GM12878 (cell line): Measurements from ENCODE around the gene PTPRJ. TPM values are rescaled to one million over a fixed set of nuclear protein-coding genes. Genes with fewer than 3 reads are reported as not detected.

Experiments
- ATAC-seq: fragments of 200-7000 bp; cut with Tn5 transposase; 3 replicates; pipeline ENCODE4 v1.9.1; 2020; ENCODE audit warnings: mild to moderate bottlenecking, moderate library complexity
- BruUV-seq: library from RNA; stranded (reverse); fragments of 400-500 nt; replicated peaks from 2 replicates; lab custom pipeline; 2021; lab: Mats Ljungman, UMichigan
- CTCF ChIA-PET: fragments of 300-600 bp; sonication (Branson Sonifier 250); formaldehyde crosslinking; extraction: SDS; loops from one replicate; lab custom pipeline; 2021; ENCODE audit warnings: inconsistent platforms; lab: Yijun Ruan, JAX
- POLR2A ChIA-PET: fragments of 350-600 bp; formaldehyde crosslinking; extraction: SDS; loops from one replicate; lab custom pipeline; 2021; ENCODE audit warnings: inconsistent platforms; lab: Charles Lee
- RAD21 ChIA-PET: fragments of 300-600 bp; sonication (Branson Sonifier 250); formaldehyde crosslinking; loops from one replicate; lab custom pipeline; 2023; ENCODE audit warnings: antibody characterized with exemption; ENCODE audit not compliant: unreplicated experiment; lab: Charles Lee
- SMC1A ChIA-PET: fragments of 300-600 bp; sonication (Branson Sonifier 250); formaldehyde crosslinking; loops from one replicate; lab custom pipeline; 2023; ENCODE audit not compliant: unreplicated experiment, uncharacterized antibody; lab: Charles Lee
- DNase-seq: peaks from one replicate; pipeline ENCODE4 v3.0.0-alpha.2; 2011; ENCODE audit warnings: low read depth, low spot score
- FAIRE-seq: peaks from 3 replicates; lab custom pipeline; 2011; peaks lifted over from hg19 to GRCh38; lab: Jason Lieb, UNC
- H2AFZ ChIP-seq: 2 replicates; pipeline ENCODE4 v1.6.0; 2011; ENCODE audit warnings: low read depth, low read length, control low read depth; ENCODE audit not compliant: control insufficient read depth
- H3K27ac ChIP-seq: 2 replicates; pipeline ENCODE4 v1.5.1; 2011; ENCODE audit warnings: control low read depth; ENCODE audit not compliant: control insufficient read depth, insufficient read depth
- H3K27me3 ChIP-seq, 2 experiments: replicated peaks in 1 of 2; 2 replicates each; pipeline versions ENCODE4 v1.6.0 to v1.6.1; 2011; ENCODE audit warnings: low read length in 1 of 2; ENCODE audit not compliant: control insufficient read depth in 2 of 2, insufficient read depth in 2 of 2
- H3K36me3 ChIP-seq, 2 experiments: 2 replicates each; pipeline ENCODE4 v1.5.1; 2011; ENCODE audit warnings: low read length in 1 of 2; ENCODE audit not compliant: control insufficient read depth in 2 of 2, insufficient read depth in 2 of 2
- H3K4me1 ChIP-seq: 2 replicates; pipeline ENCODE4 v1.6.1; 2011; ENCODE audit warnings: mild to moderate bottlenecking, low read length, moderate library complexity, mixed read lengths; ENCODE audit not compliant: control insufficient read depth, insufficient read depth
- H3K4me2 ChIP-seq: 2 replicates; pipeline ENCODE4 v1.6.0; 2011; ENCODE audit warnings: control low read depth; ENCODE audit not compliant: control insufficient read depth, insufficient read depth
- H3K4me3 ChIP-seq: fragments of 200-600 bp; sonication (generic); 2 replicates; pipeline ENCODE4 v1.5.1; 2016
- H3K79me2 ChIP-seq: 2 replicates; pipeline ENCODE4 v1.6.0; 2011; ENCODE audit warnings: low read length; ENCODE audit not compliant: control insufficient read depth, insufficient read depth
- H3K9ac ChIP-seq: 2 replicates; pipeline ENCODE4 v1.8.0; 2011; ENCODE audit warnings: low read length, control low read depth, mixed read lengths; ENCODE audit not compliant: control insufficient read depth, insufficient read depth
- H3K9me3 ChIP-seq: replicated peaks from 3 replicates; pipeline ENCODE4 v1.5.1; 2011; ENCODE audit warnings: mild to moderate bottlenecking, low read length; ENCODE audit not compliant: control insufficient read depth, insufficient read depth
- H4K20me1 ChIP-seq: 2 replicates; pipeline ENCODE4 v1.6.0; 2011; ENCODE audit not compliant: control insufficient read depth, insufficient read depth
- JUND ChIP-seq: IDR thresholded peaks from 2 replicates; pipeline ENCODE4 v1.6.1; 2012; ENCODE audit warnings: low read depth, mild to moderate bottlenecking, low read length, improper control_type of control experiment, moderate library complexity
- PBX3 ChIP-seq: IDR thresholded peaks from 2 replicates; pipeline ENCODE4 v1.6.1; 2011; ENCODE audit warnings: mild to moderate bottlenecking, low read depth, low read length, moderate library complexity; ENCODE audit not compliant: insufficient replicate concordance
- SPI1 ChIP-seq: IDR thresholded peaks from 2 replicates; pipeline ENCODE4 v1.6.1; 2011; ENCODE audit warnings: low read depth, mild to moderate bottlenecking, low read length, moderate library complexity, borderline replicate concordance; ENCODE audit not compliant: insufficient read depth
- WGBS: methylation state at CpG from one replicate; pipeline ENCODE4 v1.1.6; 2016; ENCODE audit warnings: low lambda C conversion rate; ENCODE audit not compliant: insufficient replicate concordance, insufficient coverage; ENCODE audit errors: missing lambda C conversion rate; 5-methylcytosine and 5-hydroxymethylcytosine counted together
- in situ Hi-C: fragments of 300-500 bp; cut with MboI; formaldehyde crosslinking; loops from 9 replicates; pipeline ENCODE4 v1.14.3; 2018; ENCODE audit warnings: mixed read lengths
- intact Hi-C: fragments of 100-400 bp; cut with micrococcal nuclease; formaldehyde crosslinking; loops from one replicate; pipeline ENCODE4 v1.14.2; 2022; ENCODE audit not compliant: unreplicated experiment
- polyA plus RNA-seq, 11 experiments: library from polyadenylated mRNA; depleted of rRNA in 4 of 11; unstranded in 6 of 11; stranded (reverse) in 5 of 11; fragments of >200 nt; fragmentation: Nextera tagmentation in 4 of 11; fragmentation: Illumina TruSeq in 1 of 11; extraction: Ambion mirVana in 4 of 11; extraction: Trizol in 1 of 11; gene quantifications; 1 replicate in 1 of 11; 2 replicates in 10 of 11; pipeline versions ENCODE4 v1.2.1 to v1.2.3, GENCODE V29; 2011 to 2016; ENCODE audit warnings: inconsistent platforms in 2 of 11, missing spikeins in 2 of 11, low read depth in 1 of 11
- total RNA-seq, 4 experiments: library from RNA; depleted of rRNA in 3 of 4; stranded (reverse); fragments of >200 nt in 3 of 4; fragmentation: Illumina TruSeq in 1 of 4; extraction: Trizol in 1 of 4; gene quantifications; 2 replicates each; pipeline versions ENCODE4 v1.2.1 to v1.2.3, GENCODE V29; 2013 to 2021

PTPRJ gene
- total and polyA plus RNA-seq, 10 of the 15 experiments (the other 5 are each of a cell fraction or from before 2014, with no cell fraction given): 0.22 to 22.4 (median 7.4) TPM

GRCh38 chr11:48074425-48075181 lies 94.2 kb downstream of the PTPRJ start:
- in situ Hi-C loops (loop anchor here (5.0 kb wide), 1 partner anchor 48 kb away; no protein-coding TSS in a partner anchor), intact Hi-C loops (no loop called here)
- CTCF ChIA-PET: interaction anchor here (1.0 to 1.7 kb wide), 2 partner anchors 19 to 25 kb away, joined by 3 to 4 read pairs; no protein-coding TSS in a partner anchor
- no peak overlapping the region for H2AFZ ChIP-seq
- H3K4me1 ChIP-seq: peaks cover 25% of the 10 kb centered on the region
- SMC1A ChIA-PET: interaction anchor here (0.8 to 2.2 kb wide), 4 partner anchors 15 to 33 kb away, joined by 3 to 6 read pairs (median 5); no protein-coding TSS in a partner anchor
- no peak overlapping the region for H3K9ac ChIP-seq
- H3K4me3 ChIP-seq: no peak overlapping the region
- H3K27ac ChIP-seq: 0 out of 2 replicates have a peak overlapping the region, but pooled peaks have one; percentile 5
- 8% methylated on average over 3 of the region's 3 CpGs for WGBS
- no TSS peak for BruUV-seq
- no peaks in the 10 kb centered on the region for H3K9me3 ChIP-seq
- no peaks in the 10 kb centered on the region for H3K27me3 ChIP-seq
- POLR2A ChIA-PET: interaction anchor here (0.9 kb wide), 1 partner anchor 29 kb away, joined by 3 read pairs; no protein-coding TSS in a partner anchor
- H4K20me1 ChIP-seq: no peaks in the 10 kb centered on the region
- DNase-seq (no peak), FAIRE-seq (peak; percentile 38), ATAC-seq (no peak)
- peak; percentile 14 for TF ChIP-seq PBX3
- no peak for TF ChIP-seq JUND
- 0 out of 2 replicates have a peak, but pooled peaks have one; percentile 25 for TF ChIP-seq SPI1
- RAD21 ChIA-PET: interaction anchor here (1.3 to 1.4 kb wide), 2 partner anchors 19 to 33 kb away, joined by 4 read pairs; no protein-coding TSS in a partner anchor
- 0 out of 2 replicates have a peak overlapping the region, but pooled peaks have one; percentile 21 for H3K4me2 ChIP-seq
- no peaks in the 10 kb centered on the region for H3K36me3 ChIP-seq
- H3K79me2 ChIP-seq: no peaks in the 10 kb centered on the region; the same call in 1 of the 2 replicates
